OCI-LY7 (cell line): ENCODE measurements around the gene PALD1.

Source experiments
- EZH2phosphoT487 ChIP-seq: fragments of 200-600 bp; sonication (generic); IDR thresholded peaks from 2 replicates; pipeline ENCODE4 v1.6.1; 2018; ENCODE audit warnings: low read depth, borderline replicate concordance, mild to moderate bottlenecking, mixed run types, antibody characterized with exemption, low read length, moderate library complexity, mixed read lengths
- TF ChIP-seq, protein P1 (sequence below): fragments of 200-600 bp; sonication (generic); conservative IDR thresholded peaks from 2 replicates; pipeline ENCODE4 v1.5.1; 2014; ENCODE audit warnings: mild to moderate bottlenecking, antibody characterized with exemption, low read length, moderate library complexity, mixed read lengths

DNA sequence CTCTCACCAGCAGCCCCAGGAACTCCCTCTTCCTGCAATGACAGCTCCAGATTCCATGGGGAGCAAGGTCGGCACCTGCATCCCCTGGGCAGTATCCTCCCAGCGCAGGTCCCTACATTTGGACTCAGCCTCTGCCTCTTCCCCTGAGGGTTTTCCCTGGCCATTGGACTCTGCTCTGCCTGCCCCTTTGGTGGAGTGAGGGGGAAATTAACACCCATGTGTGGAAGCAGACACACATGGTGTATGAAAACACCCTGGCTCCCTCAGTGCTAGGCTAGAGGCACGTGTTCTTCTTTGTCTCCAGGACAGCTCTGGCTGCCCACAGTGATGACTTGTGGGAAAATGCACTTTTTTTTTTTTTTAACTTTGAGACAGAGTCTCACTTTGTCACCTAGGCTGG is 115.6 kb downstream of the PALD1 start:
- TF ChIP-seq, protein P1, sequence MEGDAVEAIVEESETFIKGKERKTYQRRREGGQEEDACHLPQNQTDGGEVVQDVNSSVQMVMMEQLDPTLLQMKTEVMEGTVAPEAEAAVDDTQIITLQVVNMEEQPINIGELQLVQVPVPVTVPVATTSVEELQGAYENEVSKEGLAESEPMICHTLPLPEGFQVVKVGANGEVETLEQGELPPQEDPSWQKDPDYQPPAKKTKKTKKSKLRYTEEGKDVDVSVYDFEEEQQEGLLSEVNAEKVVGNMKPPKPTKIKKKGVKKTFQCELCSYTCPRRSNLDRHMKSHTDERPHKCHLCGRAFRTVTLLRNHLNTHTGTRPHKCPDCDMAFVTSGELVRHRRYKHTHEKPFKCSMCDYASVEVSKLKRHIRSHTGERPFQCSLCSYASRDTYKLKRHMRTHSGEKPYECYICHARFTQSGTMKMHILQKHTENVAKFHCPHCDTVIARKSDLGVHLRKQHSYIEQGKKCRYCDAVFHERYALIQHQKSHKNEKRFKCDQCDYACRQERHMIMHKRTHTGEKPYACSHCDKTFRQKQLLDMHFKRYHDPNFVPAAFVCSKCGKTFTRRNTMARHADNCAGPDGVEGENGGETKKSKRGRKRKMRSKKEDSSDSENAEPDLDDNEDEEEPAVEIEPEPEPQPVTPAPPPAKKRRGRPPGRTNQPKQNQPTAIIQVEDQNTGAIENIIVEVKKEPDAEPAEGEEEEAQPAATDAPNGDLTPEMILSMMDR = no peak
- TF ChIP-seq EZH2phosphoT487 = no peak
